Measurements from ENCODE around the gene SPATA9.
"Not testable (repeated sequence)": the region's sequence is repeated elsewhere in the genome, so short reads cannot be mapped to it uniquely, and the experiment has no call there.

Gene SPATA9

DNA sequence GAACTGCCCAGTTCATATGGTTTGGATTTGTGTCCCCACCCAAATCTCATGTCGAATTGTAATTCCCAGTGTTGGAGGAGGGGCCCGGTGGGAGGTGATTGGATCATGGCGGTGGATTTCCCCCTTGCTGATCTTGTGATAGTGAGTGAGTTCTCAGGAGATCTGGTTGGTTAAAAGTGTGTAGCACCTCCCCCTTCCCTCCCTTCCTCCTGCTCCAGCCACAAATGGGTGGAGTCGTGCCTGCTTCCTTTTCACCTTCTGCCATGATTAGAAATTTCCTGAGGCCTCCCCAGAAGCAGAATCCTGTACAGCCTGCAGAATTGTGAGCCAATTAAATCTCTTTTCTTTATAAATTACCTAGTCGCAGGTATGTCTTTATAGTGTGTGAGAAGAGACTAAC lies 23.4 kb upstream of the SPATA9 start:
- WGBS, 2 experiments: 80 to 91% methylated on average over 1 of the region's 5 CpGs
- H3K4me3 ChIP-seq (ENCODE audit: insufficient read depth, low read depth, low read length); H3K27me3 ChIP-seq (ENCODE audit: control insufficient read depth, insufficient read depth, low read length, poor library complexity, severe bottlenecking); H3K36me3 ChIP-seq (ENCODE audit: control insufficient read depth, insufficient read depth, low read length); H3K9me3 ChIP-seq (ENCODE audit: control insufficient read depth, low read length); H3K27ac ChIP-seq (ENCODE audit: insufficient read depth, low read depth, low read length, poor library complexity, severe bottlenecking); H3K4me1 ChIP-seq (ENCODE audit: control insufficient read depth, insufficient read depth, low read length): not testable (repeated sequence)

DNA sequence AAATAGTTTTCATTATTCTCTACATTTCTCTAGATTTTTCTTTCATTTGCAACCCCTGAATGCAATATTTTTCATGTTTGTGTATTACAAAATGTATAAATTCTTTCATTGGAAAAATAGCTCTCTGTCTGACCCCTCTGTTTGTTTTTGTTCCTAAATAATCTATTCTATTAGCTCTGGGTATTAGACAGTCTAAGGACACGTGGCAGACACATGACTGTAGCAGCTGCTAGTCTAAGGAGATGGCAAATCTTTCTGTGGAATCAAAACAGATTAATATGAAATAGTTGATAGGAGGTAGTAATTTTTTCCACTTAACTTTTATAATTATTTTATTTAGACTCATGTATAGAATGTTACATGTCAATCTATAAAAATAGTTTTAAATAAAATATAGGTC lies 21.4 kb upstream of the SPATA9 start:
- Histone ChIP-seq H3K27ac (ENCODE audit: insufficient read depth, low read depth, low read length, poor library complexity, severe bottlenecking) (no peak overlapping the region), H3K27me3 (ENCODE audit: control insufficient read depth, insufficient read depth, low read length, poor library complexity, severe bottlenecking) (no peaks in the 10 kb centered on the region), H3K36me3 (ENCODE audit: control insufficient read depth, insufficient read depth, low read length) (no peaks in the 10 kb centered on the region), H3K9me3 (ENCODE audit: control insufficient read depth, low read length) (no peaks in the 10 kb centered on the region), H3K4me1 (ENCODE audit: control insufficient read depth, insufficient read depth, low read length) (no peaks in the 10 kb centered on the region), H3K4me3 (ENCODE audit: insufficient read depth, low read depth, low read length) (no peak overlapping the region)
- 83 to 100% methylated on average over 1 of the region's 1 CpG for WGBS, 2 experiments

- no peaks in the 10 kb centered on the region for H3K4me1 ChIP-seq (ENCODE audit: control insufficient read depth, insufficient read depth, low read length)
- no peaks in the 10 kb centered on the region for H3K36me3 ChIP-seq (ENCODE audit: control insufficient read depth, insufficient read depth, low read length)
- H3K27me3 ChIP-seq (ENCODE audit: control insufficient read depth, insufficient read depth, low read length, poor library complexity, severe bottlenecking): no peaks in the 10 kb centered on the region
- no peak overlapping the region for H3K4me3 ChIP-seq (ENCODE audit: insufficient read depth, low read depth, low read length)
- no peaks in the 10 kb centered on the region for H3K9me3 ChIP-seq (ENCODE audit: control insufficient read depth, low read length)
- no peak overlapping the region for H3K27ac ChIP-seq (ENCODE audit: insufficient read depth, low read depth, low read length, poor library complexity, severe bottlenecking)
These were observed 18.3 kb upstream of the SPATA9 start for GRCh38 chr5:95701074-95701473.

DNA sequence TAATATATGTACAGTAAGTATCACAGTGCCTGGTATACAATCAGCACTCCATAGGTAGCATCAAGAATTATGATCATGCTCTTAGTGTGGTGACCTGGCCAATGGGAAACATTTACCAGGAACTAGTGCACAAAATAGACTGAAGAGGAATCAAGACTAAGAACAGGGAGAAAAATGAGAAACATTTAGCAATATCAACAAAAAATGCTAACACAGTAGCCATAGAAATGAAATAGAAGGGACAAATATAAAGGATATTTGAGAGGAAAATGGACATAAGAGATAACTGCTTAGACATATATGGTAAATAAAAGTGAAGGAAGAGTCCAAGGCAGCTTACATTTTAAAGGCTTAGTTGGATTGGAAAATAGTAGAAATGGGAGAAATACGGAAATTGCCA lies 16.5 kb upstream of the SPATA9 start:
- no peak overlapping the region for H3K27ac ChIP-seq (ENCODE audit: insufficient read depth, low read depth, low read length, poor library complexity, severe bottlenecking)
- no peaks in the 10 kb centered on the region for H3K27me3 ChIP-seq (ENCODE audit: control insufficient read depth, insufficient read depth, low read length, poor library complexity, severe bottlenecking)
- H3K4me3 ChIP-seq (ENCODE audit: insufficient read depth, low read depth, low read length): no peak overlapping the region
- 94 to 96% methylated on average over 1 of the region's 1 CpG for WGBS, 2 experiments
- no peaks in the 10 kb centered on the region for H3K4me1 ChIP-seq (ENCODE audit: control insufficient read depth, insufficient read depth, low read length)
- no peaks in the 10 kb centered on the region for H3K36me3 ChIP-seq (ENCODE audit: control insufficient read depth, insufficient read depth, low read length)
- H3K9me3 ChIP-seq (ENCODE audit: control insufficient read depth, low read length): no peaks in the 10 kb centered on the region

- Histone ChIP-seq H3K27ac (ENCODE audit: insufficient read depth, low read depth, low read length, poor library complexity, severe bottlenecking) (no peak overlapping the region), H3K4me1 (ENCODE audit: control insufficient read depth, insufficient read depth, low read length) (no peaks in the 10 kb centered on the region), H3K9me3 (ENCODE audit: control insufficient read depth, low read length) (no peaks in the 10 kb centered on the region), H3K36me3 (ENCODE audit: control insufficient read depth, insufficient read depth, low read length) (no peaks in the 10 kb centered on the region), H3K27me3 (ENCODE audit: control insufficient read depth, insufficient read depth, low read length, poor library complexity, severe bottlenecking) (no peaks in the 10 kb centered on the region), H3K4me3 (ENCODE audit: insufficient read depth, low read depth, low read length) (no peak overlapping the region)
- 83 to 87% methylated on average over 6 to 7 of the region's 7 CpGs for WGBS, 2 experiments
These were observed 15.2 kb upstream of the SPATA9 start for GRCh38 chr5:95697781-95698681.

GRCh38 chr5:95690333-95690732 lies 7.5 kb upstream of the SPATA9 start:
- Histone ChIP-seq H3K9me3 (ENCODE audit: control insufficient read depth, low read length) (no peaks in the 10 kb centered on the region), H3K27me3 (ENCODE audit: control insufficient read depth, insufficient read depth, low read length, poor library complexity, severe bottlenecking) (no peaks in the 10 kb centered on the region), H3K27ac (ENCODE audit: insufficient read depth, low read depth, low read length, poor library complexity, severe bottlenecking) (no peak overlapping the region), H3K36me3 (ENCODE audit: control insufficient read depth, insufficient read depth, low read length) (no peaks in the 10 kb centered on the region), H3K4me3 (ENCODE audit: insufficient read depth, low read depth, low read length) (no peak overlapping the region), H3K4me1 (ENCODE audit: control insufficient read depth, insufficient read depth, low read length) (no peaks in the 10 kb centered on the region)

GRCh38 chr5:95689680-95690079 lies 6.9 kb upstream of the SPATA9 start:
- no peaks in the 10 kb centered on the region for H3K9me3 ChIP-seq (ENCODE audit: control insufficient read depth, low read length)
- no peaks in the 10 kb centered on the region for H3K27me3 ChIP-seq (ENCODE audit: control insufficient read depth, insufficient read depth, low read length, poor library complexity, severe bottlenecking)
- no peaks in the 10 kb centered on the region for H3K4me1 ChIP-seq (ENCODE audit: control insufficient read depth, insufficient read depth, low read length)
- 90% methylated on average over 1 of the region's 1 CpG; no CpG with 5 or more reads in 1 of the 2 experiments for WGBS, 2 experiments
- no peak overlapping the region for H3K27ac ChIP-seq (ENCODE audit: insufficient read depth, low read depth, low read length, poor library complexity, severe bottlenecking)
- H3K36me3 ChIP-seq (ENCODE audit: control insufficient read depth, insufficient read depth, low read length): no peaks in the 10 kb centered on the region
- H3K4me3 ChIP-seq (ENCODE audit: insufficient read depth, low read depth, low read length): no peak overlapping the region

- H3K36me3 ChIP-seq (ENCODE audit: control insufficient read depth, insufficient read depth, low read length): no peaks in the 10 kb centered on the region
- H3K4me1 ChIP-seq (ENCODE audit: control insufficient read depth, insufficient read depth, low read length): peaks cover 3% of the 10 kb centered on the region
- H3K4me3 ChIP-seq (ENCODE audit: insufficient read depth, low read depth, low read length): no peak overlapping the region
- H3K27ac ChIP-seq (ENCODE audit: insufficient read depth, low read depth, low read length, poor library complexity, severe bottlenecking): no peak overlapping the region
- H3K27me3 ChIP-seq (ENCODE audit: control insufficient read depth, insufficient read depth, low read length, poor library complexity, severe bottlenecking): no peaks in the 10 kb centered on the region
- no peaks in the 10 kb centered on the region for H3K9me3 ChIP-seq (ENCODE audit: control insufficient read depth, low read length)
- WGBS, 2 experiments: 81 to 84% methylated on average over 2 of the region's 2 CpGs
These were observed 3.9 kb upstream of the SPATA9 start for GRCh38 chr5:95686651-95687050.

GRCh38 chr5:95684361-95684760 lies 1.6 kb upstream of the SPATA9 start:
- Histone ChIP-seq H3K4me3 (ENCODE audit: insufficient read depth, low read depth, low read length) (no peak overlapping the region), H3K9me3 (ENCODE audit: control insufficient read depth, low read length) (no peaks in the 10 kb centered on the region), H3K36me3 (ENCODE audit: control insufficient read depth, insufficient read depth, low read length) (no peaks in the 10 kb centered on the region), H3K4me1 (ENCODE audit: control insufficient read depth, insufficient read depth, low read length) (peaks cover 3% of the 10 kb centered on the region), H3K27me3 (ENCODE audit: control insufficient read depth, insufficient read depth, low read length, poor library complexity, severe bottlenecking) (no peaks in the 10 kb centered on the region), H3K27ac (ENCODE audit: insufficient read depth, low read depth, low read length, poor library complexity, severe bottlenecking) (no peak overlapping the region)
- 92 to 100% methylated on average over 1 of the region's 2 CpGs for WGBS, 2 experiments

GRCh38 chr5:95673081-95673480 lies 9.7 kb downstream of the SPATA9 start:
- Histone ChIP-seq H3K36me3 (ENCODE audit: control insufficient read depth, insufficient read depth, low read length) (no peaks in the 10 kb centered on the region), H3K4me1 (ENCODE audit: control insufficient read depth, insufficient read depth, low read length) (no peaks in the 10 kb centered on the region), H3K4me3 (ENCODE audit: insufficient read depth, low read depth, low read length) (no peak overlapping the region), H3K27me3 (ENCODE audit: control insufficient read depth, insufficient read depth, low read length, poor library complexity, severe bottlenecking) (no peaks in the 10 kb centered on the region), H3K27ac (ENCODE audit: insufficient read depth, low read depth, low read length, poor library complexity, severe bottlenecking) (no peak overlapping the region), H3K9me3 (ENCODE audit: control insufficient read depth, low read length) (no peaks in the 10 kb centered on the region)
- WGBS, 2 experiments: 91 to 95% methylated on average over 3 of the region's 3 CpGs

GRCh38 chr5:95672641-95673040 lies 10.2 kb downstream of the SPATA9 start:
- Histone ChIP-seq H3K9me3 (ENCODE audit: control insufficient read depth, low read length) (no peaks in the 10 kb centered on the region), H3K27ac (ENCODE audit: insufficient read depth, low read depth, low read length, poor library complexity, severe bottlenecking) (no peak overlapping the region), H3K4me3 (ENCODE audit: insufficient read depth, low read depth, low read length) (no peak overlapping the region), H3K36me3 (ENCODE audit: control insufficient read depth, insufficient read depth, low read length) (no peaks in the 10 kb centered on the region), H3K27me3 (ENCODE audit: control insufficient read depth, insufficient read depth, low read length, poor library complexity, severe bottlenecking) (no peaks in the 10 kb centered on the region), H3K4me1 (ENCODE audit: control insufficient read depth, insufficient read depth, low read length) (no peaks in the 10 kb centered on the region)

Measured in ectodermal cell (in vitro differentiated cells).